Inflammatory macrophage (primary cell): ENCODE data around the gene ENPP7.
"Not testable (repeated sequence)": the region's sequence is repeated elsewhere in the genome, so short reads cannot be mapped to it uniquely, and the experiment has no call there.

Experiments
- DNase-seq, 2 donors: peaks; one replicate each; pipeline ENCODE4 v3.0.0-alpha.2; 2020 to 2022

Gene ENPP7

GRCh38 chr17:79749958-79750357 lies 19.2 kb downstream of the ENPP7 start:
- DNase-seq: no peak

GRCh38 chr17:79750650-79751545 lies 20.2 kb downstream of the ENPP7 start:
- DNase-seq: no peak

GRCh38 chr17:79752175-79752574 lies 21.4 kb downstream of the ENPP7 start:
- peak in 1 of 2 donors; percentile 12 for DNase-seq

- DNase-seq: no peak
These were observed 23.6 kb downstream of the ENPP7 start for GRCh38 chr17:79754370-79754769.

- DNase-seq: not testable (repeated sequence)
These were observed 24.2 kb downstream of the ENPP7 start for GRCh38 chr17:79754903-79755302.

- DNase-seq: no peak
These were observed 24.8 kb downstream of the ENPP7 start for GRCh38 chr17:79755591-79755990.

- no peak for DNase-seq
These were observed 26.5 kb downstream of the ENPP7 start for GRCh38 chr17:79757140-79757745.

- no peak for DNase-seq
These were observed 27.5 kb downstream of the ENPP7 start for GRCh38 chr17:79758271-79758670.

- DNase-seq: no peak
These were observed 29.6 kb downstream of the ENPP7 start for GRCh38 chr17:79760197-79760906.

- DNase-seq: no peak
These were observed 31.3 kb downstream of the ENPP7 start for GRCh38 chr17:79761894-79762589.

GRCh38 chr17:79765708-79766107 lies 35.0 kb downstream of the ENPP7 start:
- DNase-seq: no peak

GRCh38 chr17:79769570-79770506 lies 39.1 kb downstream of the ENPP7 start:
- no peak for DNase-seq

GRCh38 chr17:79771276-79771675 lies 40.5 kb downstream of the ENPP7 start:
- no peak for DNase-seq

GRCh38 chr17:79772726-79773125 lies 42.0 kb downstream of the ENPP7 start:
- not testable (repeated sequence) for DNase-seq

- no peak for DNase-seq
These were observed 43.8 kb downstream of the ENPP7 start for GRCh38 chr17:79774561-79774975.

GRCh38 chr17:79775632-79776031 lies 44.9 kb downstream of the ENPP7 start:
- DNase-seq: no peak

- no peak for DNase-seq
These were observed 45.8 kb downstream of the ENPP7 start for GRCh38 chr17:79776376-79777119.

- DNase-seq: peak; percentile 25 to 30
These were observed 46.6 kb downstream of the ENPP7 start for GRCh38 chr17:79777120-79777893.

- peak; percentile 55 to 87 for DNase-seq
These were observed 47.3 kb downstream of the ENPP7 start, which contains the start of gene CBX2 for GRCh38 chr17:79777894-79778503. Gene CBX2, plus strand, starts transcription at chr17:79778148. Its CDS starts 88 bp downstream, at chr17:79778236.
